OCI-LY3 (cell line): ENCODE results near the gene RASL10A.

Experiments
- H2AFZ ChIP-seq: fragments of 200-600, 300-600 bp; shearing (Covaris generic); 2 replicates; pipeline ENCODE4 v1.6.0; 2014; ENCODE audit warnings: antibody characterized with exemption, low read depth, low read length
- H3K27ac ChIP-seq: fragments of 200-600, 300-600 bp; sonication (generic); 2 replicates; pipeline ENCODE4 v1.5.1; 2014; ENCODE audit warnings: mild to moderate bottlenecking, low read length, moderate library complexity, mixed read lengths
- H3K27me3 ChIP-seq: fragments of 200-600, 300-600 bp; sonication (generic); 2 replicates; pipeline ENCODE4 v1.6.1; 2014; ENCODE audit warnings: low read depth, low read length, mixed read lengths
- H3K36me3 ChIP-seq: fragments of 200-600, 300-600 bp; sonication (generic); replicated peaks from 2 replicates; pipeline ENCODE3; 2014; ENCODE audit warnings: low read depth, low read length, mixed read lengths
- H3K4me1 ChIP-seq: fragments of 300-600, 200-600 bp; sonication (generic); 2 replicates; pipeline ENCODE4 v1.6.1; 2014; ENCODE audit warnings: low read length, mixed read lengths
- H3K4me2 ChIP-seq: fragments of 200-600, 300-600 bp; sonication (generic); 2 replicates; pipeline ENCODE4 v1.6.1; 2014; ENCODE audit warnings: low read length, mixed read lengths
- H3K4me3 ChIP-seq: fragments of 300-600, 200-600 bp; sonication (generic); 2 replicates; pipeline ENCODE4 v1.5.1; 2014; ENCODE audit warnings: antibody characterized with exemption, mild to moderate bottlenecking, low read length, moderate library complexity
- H3K79me2 ChIP-seq: fragments of 300-600, 200-600 bp; shearing (Covaris generic); 2 replicates; pipeline ENCODE4 v1.6.1; 2014; ENCODE audit warnings: mild to moderate bottlenecking, low read length, mixed read lengths
- H3K9ac ChIP-seq: fragments of 300-600, 200-600 bp; shearing (Covaris generic); 2 replicates; pipeline ENCODE4 v1.6.0; 2014; ENCODE audit warnings: mild to moderate bottlenecking, low read length, moderate library complexity
- H3K9me3 ChIP-seq: fragments of 200-600, 300-600 bp; shearing (Covaris generic); 2 replicates; pipeline ENCODE4 v1.6.1; 2014; ENCODE audit warnings: low read length, mixed read lengths; ENCODE audit not compliant: insufficient read depth
- H4K20me1 ChIP-seq: fragments of 200-600, 300-600 bp; sonication (generic); 2 replicates; pipeline ENCODE4 v1.6.1; 2016; ENCODE audit warnings: low read length, mixed read lengths; ENCODE audit not compliant: insufficient read depth
- EZH2phosphoT487 ChIP-seq: fragments of 200-600 bp; shearing (Covaris generic); IDR thresholded peaks from 2 replicates; pipeline ENCODE4 v1.6.1; 2018; ENCODE audit warnings: antibody characterized with exemption, mixed run types, low read depth
- TF ChIP-seq, protein P1 (sequence below): fragments of 200-600, 300-600 bp; sonication (generic); IDR thresholded peaks from 2 replicates; pipeline ENCODE4 v1.5.1; 2014; ENCODE audit warnings: antibody characterized with exemption, low read length, low read depth

RASL10A gene

DNA sequence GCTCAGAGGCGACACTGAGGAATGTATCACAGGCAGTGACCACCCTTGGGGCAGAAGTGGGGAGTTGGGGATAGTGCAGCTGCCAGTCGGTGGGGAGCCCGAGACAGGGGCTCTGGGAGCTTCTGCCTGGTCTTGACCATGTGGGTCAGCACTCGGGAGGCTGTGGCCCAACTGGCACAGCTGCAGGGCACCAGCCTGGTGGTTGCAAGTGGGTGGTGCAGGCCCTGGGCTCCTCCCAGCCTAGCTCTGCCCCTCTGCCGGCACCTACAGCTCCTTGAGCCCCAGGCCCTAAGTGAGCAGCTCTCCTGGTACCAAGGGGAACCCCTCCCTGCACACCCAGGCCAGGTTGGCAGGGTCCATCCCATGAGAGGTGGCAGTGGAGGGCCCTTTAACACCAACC, 12.6 kb upstream of the RASL10A start:
- Histone ChIP-seq H3K4me1 (no peaks in the 10 kb centered on the region), H3K4me2 (no peak overlapping the region), H3K9ac (no peak overlapping the region), H3K9me3 (no peaks in the 10 kb centered on the region), H2AFZ (no peak overlapping the region), H3K79me2 (no peaks in the 10 kb centered on the region), H4K20me1 (no peaks in the 10 kb centered on the region), H3K27ac (no peak overlapping the region), H3K36me3 (peaks cover 57% of the 10 kb centered on the region), H3K4me3 (no peak overlapping the region), H3K27me3 (no peaks in the 10 kb centered on the region)
- TF ChIP-seq, protein P1, sequence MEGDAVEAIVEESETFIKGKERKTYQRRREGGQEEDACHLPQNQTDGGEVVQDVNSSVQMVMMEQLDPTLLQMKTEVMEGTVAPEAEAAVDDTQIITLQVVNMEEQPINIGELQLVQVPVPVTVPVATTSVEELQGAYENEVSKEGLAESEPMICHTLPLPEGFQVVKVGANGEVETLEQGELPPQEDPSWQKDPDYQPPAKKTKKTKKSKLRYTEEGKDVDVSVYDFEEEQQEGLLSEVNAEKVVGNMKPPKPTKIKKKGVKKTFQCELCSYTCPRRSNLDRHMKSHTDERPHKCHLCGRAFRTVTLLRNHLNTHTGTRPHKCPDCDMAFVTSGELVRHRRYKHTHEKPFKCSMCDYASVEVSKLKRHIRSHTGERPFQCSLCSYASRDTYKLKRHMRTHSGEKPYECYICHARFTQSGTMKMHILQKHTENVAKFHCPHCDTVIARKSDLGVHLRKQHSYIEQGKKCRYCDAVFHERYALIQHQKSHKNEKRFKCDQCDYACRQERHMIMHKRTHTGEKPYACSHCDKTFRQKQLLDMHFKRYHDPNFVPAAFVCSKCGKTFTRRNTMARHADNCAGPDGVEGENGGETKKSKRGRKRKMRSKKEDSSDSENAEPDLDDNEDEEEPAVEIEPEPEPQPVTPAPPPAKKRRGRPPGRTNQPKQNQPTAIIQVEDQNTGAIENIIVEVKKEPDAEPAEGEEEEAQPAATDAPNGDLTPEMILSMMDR, result no peak
- TF ChIP-seq EZH2phosphoT487, result no peak

- no peaks in the 10 kb centered on the region for H3K27me3 ChIP-seq
- no peaks in the 10 kb centered on the region for H3K9me3 ChIP-seq
- TF ChIP-seq, protein P1, result no peak
- no peak for TF ChIP-seq EZH2phosphoT487
- no peak overlapping the region for H3K4me2 ChIP-seq
- H3K4me3 ChIP-seq, result no peak overlapping the region
- H3K27ac ChIP-seq, result no peak overlapping the region
- no peaks in the 10 kb centered on the region for H4K20me1 ChIP-seq
- peaks cover 50% of the 10 kb centered on the region for H3K36me3 ChIP-seq
- no peaks in the 10 kb centered on the region for H3K79me2 ChIP-seq
- no peak overlapping the region for H2AFZ ChIP-seq
- no peak overlapping the region for H3K9ac ChIP-seq
- H3K4me1 ChIP-seq, result no peaks in the 10 kb centered on the region
Measured at GRCh38 chr22:29327089-29327764, 11.7 kb upstream of the RASL10A start.

DNA sequence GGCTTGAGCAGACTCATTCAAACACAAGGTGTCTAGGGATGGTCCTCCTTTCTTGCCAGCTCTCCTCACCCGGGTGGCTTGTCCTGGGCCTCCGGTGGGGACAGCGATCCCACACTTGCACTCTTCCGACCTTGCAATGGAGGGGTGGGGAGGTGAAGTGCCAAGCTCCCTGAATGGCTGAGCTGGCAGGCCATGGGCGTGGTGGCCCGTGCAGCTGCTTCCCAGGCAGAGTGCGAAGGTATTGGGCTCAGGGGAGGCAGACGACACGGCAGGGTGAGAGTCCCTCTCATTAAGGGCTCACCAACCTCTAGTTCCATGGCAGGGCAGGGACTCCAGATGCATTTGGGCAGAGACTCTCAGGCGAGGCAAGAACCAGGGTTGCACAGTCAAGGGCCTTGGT, 11.0 kb upstream of the RASL10A start:
- H3K27me3 ChIP-seq, result no peaks in the 10 kb centered on the region
- H4K20me1 ChIP-seq, result no peaks in the 10 kb centered on the region
- no peak overlapping the region for H2AFZ ChIP-seq
- no peaks in the 10 kb centered on the region for H3K79me2 ChIP-seq
- H3K27ac ChIP-seq, result no peak overlapping the region
- H3K9me3 ChIP-seq, result no peaks in the 10 kb centered on the region
- no peak overlapping the region for H3K4me3 ChIP-seq
- no peak overlapping the region for H3K9ac ChIP-seq
- H3K36me3 ChIP-seq, result peaks cover 42% of the 10 kb centered on the region
- TF ChIP-seq, protein P1, result no peak
- no peak for TF ChIP-seq EZH2phosphoT487
- no peak overlapping the region for H3K4me2 ChIP-seq
- no peaks in the 10 kb centered on the region for H3K4me1 ChIP-seq

GRCh38 chr22:29325785-29326315, 10.4 kb upstream of the RASL10A start:
- Histone ChIP-seq H3K27ac (no peak overlapping the region), H3K27me3 (no peaks in the 10 kb centered on the region), H3K9me3 (no peaks in the 10 kb centered on the region), H3K4me1 (no peaks in the 10 kb centered on the region), H4K20me1 (no peaks in the 10 kb centered on the region), H3K9ac (no peak overlapping the region), H3K36me3 (peaks cover 40% of the 10 kb centered on the region), H3K79me2 (no peaks in the 10 kb centered on the region), H3K4me3 (no peak overlapping the region), H2AFZ (no peak overlapping the region), H3K4me2 (no peak overlapping the region)
- TF ChIP-seq, protein P1, result no peak
- no peak for TF ChIP-seq EZH2phosphoT487
